Lung (tissue), 12 donors: ENCODE measurements around the gene SPIRE2. TPM values are rescaled to one million over a fixed set of nuclear protein-coding genes. Genes with fewer than 3 reads are reported as not detected.

Experiments
- ATAC-seq: fragments of 200-7000 bp; cut with Tn5 transposase; one replicate; pipeline ENCODE4 v1.9.1; 2020; ENCODE audit warnings: moderate number of reproducible peaks; ENCODE audit not compliant: insufficient read depth, low FRiP score
- DNase-seq, 3 donors: peaks; one replicate each; pipeline ENCODE4 v3.0.0-alpha.2; 2013 to 2017
- H3K27ac ChIP-seq, 2 donors: one replicate each; pipeline ENCODE4 v1.5.1; 2013; ENCODE audit warnings: mild to moderate bottlenecking in 2 of 2, moderate library complexity in 2 of 2, control low read depth in 1 of 2, inconsistent platforms in 1 of 2, low read depth in 1 of 2, low read length in 1 of 2
- H3K27me3 ChIP-seq, 3 donors: one replicate each; pipeline ENCODE4 v1.5.1; 2013; ENCODE audit warnings: low read length in 2 of 3; ENCODE audit not compliant: control insufficient read depth in 3 of 3, insufficient read depth in 3 of 3
- H3K36me3 ChIP-seq, 4 donors: one replicate each; pipeline ENCODE4 v1.5.1; 2013; ENCODE audit warnings: low read length in 4 of 4, mild to moderate bottlenecking in 1 of 4, moderate library complexity in 1 of 4; ENCODE audit not compliant: control insufficient read depth in 4 of 4, insufficient read depth in 4 of 4
- H3K4me1 ChIP-seq, 5 donors: one replicate each; pipeline ENCODE4 v1.5.1; 2013; ENCODE audit warnings: low read length in 5 of 5, mild to moderate bottlenecking in 2 of 5, moderate library complexity in 1 of 5; ENCODE audit not compliant: control insufficient read depth in 5 of 5, insufficient read depth in 5 of 5
- H3K4me3 ChIP-seq: one replicate; pipeline ENCODE4 v1.5.1; 2013; ENCODE audit warnings: mild to moderate bottlenecking, control low read depth, moderate library complexity
- H3K9ac ChIP-seq, 2 donors: one replicate each; pipeline ENCODE4 v1.5.1; 2013; ENCODE audit warnings: low read length in 2 of 2, control low read depth in 1 of 2; ENCODE audit not compliant: insufficient read depth in 1 of 2
- H3K9me3 ChIP-seq, 4 donors: one replicate each; pipeline ENCODE4 v1.5.1; 2013; ENCODE audit warnings: low read length in 3 of 4, mild to moderate bottlenecking in 1 of 4, moderate library complexity in 1 of 4; ENCODE audit not compliant: control insufficient read depth in 4 of 4, insufficient read depth in 3 of 4
- WGBS, 2 donors: extraction: QIAGEN DNeasy Blood & Tissue Kit; methylation state at CpG; one replicate each; pipeline ENCODE4 v1.1.7; 2013; 5-methylcytosine and 5-hydroxymethylcytosine counted together
- polyA plus RNA-seq, 2 donors: library from polyadenylated mRNA; stranded (reverse); fragments of 200-250 nt; gene quantifications; one replicate each; pipeline ENCODE4 v1.2.1, GENCODE V29; 2013
- total RNA-seq, 2 donors: library from RNA; depleted of rRNA in 1 of 2; stranded (reverse); fragments of >200 nt in 1 of 2; gene quantifications; one replicate each; pipeline ENCODE4 v1.2.1, GENCODE V29; 2014 to 2021
- TF ChIP-seq, protein P1 (sequence below): IDR thresholded peaks from 2 replicates; pipeline ENCODE4 v1.5.1; 2012; ENCODE audit warnings: mild to moderate bottlenecking; ENCODE audit errors: control extremely low read depth, extremely low read depth
- donor health status: control.
- donor health status: control.
- donor health status: Bipolar disorder and iron deficiency.
- donor health status: healthy.
- donor health status: DM: yes; HTN: yes; CAD: no.

The SPIRE2 gene
- total and polyA plus RNA-seq, 4 donors = 3.3 to 12.0 (median 8.0) TPM

DNA sequence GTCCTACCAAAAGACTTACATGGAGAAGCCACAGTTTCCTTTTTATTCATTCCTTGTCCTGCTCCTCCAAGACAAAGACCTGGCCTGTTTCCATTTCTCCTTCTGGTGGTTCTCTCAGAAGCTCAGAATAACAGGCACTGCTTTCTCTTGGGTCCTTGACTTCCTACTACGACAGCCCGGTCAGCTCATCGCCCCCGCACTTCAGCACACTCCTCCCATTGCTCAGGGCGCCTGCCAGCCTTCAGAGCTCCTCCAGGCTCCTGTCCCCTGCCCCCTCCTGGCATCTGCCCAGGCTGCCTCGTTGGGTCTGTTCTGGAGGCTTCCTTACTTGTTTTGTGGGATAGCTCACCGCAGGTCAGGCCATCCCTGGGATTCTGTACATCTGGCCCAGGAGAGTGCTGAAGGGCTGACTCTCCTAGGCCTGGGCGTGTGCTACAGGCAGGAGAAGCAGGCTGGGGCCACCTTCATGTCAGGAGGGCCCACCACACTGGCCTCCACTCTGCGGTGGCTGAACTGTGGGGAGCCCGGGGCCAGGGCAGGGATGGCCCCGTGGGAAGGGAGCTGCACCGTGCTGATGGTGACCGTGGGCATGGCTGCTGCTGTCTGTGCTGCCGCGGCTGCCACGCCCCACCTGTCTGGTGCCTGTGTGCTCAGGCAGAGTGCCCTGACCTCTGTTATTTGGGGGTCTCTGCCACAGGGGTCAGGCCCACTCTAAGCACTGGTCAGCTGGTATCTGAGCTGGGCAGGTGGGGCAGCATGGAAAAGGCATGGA, 62.8 kb downstream of the SPIRE2 start:
- H3K4me3 ChIP-seq = no peak overlapping the region
- DNase-seq (no peak), ATAC-seq (no peak)
- no peak overlapping the region for H3K27ac ChIP-seq
- H3K9ac ChIP-seq = no peak overlapping the region
- no peaks in the 10 kb centered on the region for H3K4me1 ChIP-seq
- peaks cover 20 to 68% (median 30%) of the 10 kb centered on the region in 4 donors for H3K36me3 ChIP-seq
- TF ChIP-seq, protein P1, sequence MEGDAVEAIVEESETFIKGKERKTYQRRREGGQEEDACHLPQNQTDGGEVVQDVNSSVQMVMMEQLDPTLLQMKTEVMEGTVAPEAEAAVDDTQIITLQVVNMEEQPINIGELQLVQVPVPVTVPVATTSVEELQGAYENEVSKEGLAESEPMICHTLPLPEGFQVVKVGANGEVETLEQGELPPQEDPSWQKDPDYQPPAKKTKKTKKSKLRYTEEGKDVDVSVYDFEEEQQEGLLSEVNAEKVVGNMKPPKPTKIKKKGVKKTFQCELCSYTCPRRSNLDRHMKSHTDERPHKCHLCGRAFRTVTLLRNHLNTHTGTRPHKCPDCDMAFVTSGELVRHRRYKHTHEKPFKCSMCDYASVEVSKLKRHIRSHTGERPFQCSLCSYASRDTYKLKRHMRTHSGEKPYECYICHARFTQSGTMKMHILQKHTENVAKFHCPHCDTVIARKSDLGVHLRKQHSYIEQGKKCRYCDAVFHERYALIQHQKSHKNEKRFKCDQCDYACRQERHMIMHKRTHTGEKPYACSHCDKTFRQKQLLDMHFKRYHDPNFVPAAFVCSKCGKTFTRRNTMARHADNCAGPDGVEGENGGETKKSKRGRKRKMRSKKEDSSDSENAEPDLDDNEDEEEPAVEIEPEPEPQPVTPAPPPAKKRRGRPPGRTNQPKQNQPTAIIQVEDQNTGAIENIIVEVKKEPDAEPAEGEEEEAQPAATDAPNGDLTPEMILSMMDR = no peak
- H3K9me3 ChIP-seq = no peaks in the 10 kb centered on the region
- no peaks in the 10 kb centered on the region for H3K27me3 ChIP-seq
- 93 to 97% methylated on average over 16 of the region's 16 CpGs for whole genome bisulfite sequencing, 2 donors

DNA sequence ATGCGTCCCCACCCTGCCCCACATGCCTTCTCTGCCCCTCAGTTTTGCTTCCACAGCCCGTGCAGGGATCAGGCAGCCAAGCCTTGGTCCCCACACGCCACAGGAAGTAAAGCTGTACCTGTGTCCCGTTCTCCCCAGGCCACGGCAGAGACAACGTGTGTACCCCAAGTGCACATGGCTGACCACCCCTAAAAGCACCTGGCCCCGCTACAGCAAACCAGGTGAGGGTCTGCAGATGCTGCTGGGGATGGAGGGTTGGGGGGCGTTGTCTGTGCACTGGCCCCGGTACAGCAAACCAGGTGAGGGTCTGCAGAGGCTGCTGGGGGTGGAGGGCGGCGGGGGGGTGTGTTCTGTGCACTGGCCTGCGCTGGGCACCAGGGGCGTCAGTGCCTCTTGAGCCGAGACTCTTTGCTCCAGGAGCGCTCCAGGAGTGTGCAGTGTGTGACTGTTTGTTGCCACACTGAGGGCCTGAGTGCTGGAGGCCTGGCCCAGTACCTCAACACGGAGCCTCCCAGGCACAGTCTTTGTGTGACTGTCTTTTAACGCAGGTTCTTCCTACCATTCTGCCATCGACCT, 63.9 kb downstream of the SPIRE2 start:
- Histone ChIP-seq H3K27ac (no peak overlapping the region), H3K4me1 (no peaks in the 10 kb centered on the region), H3K9ac (no peak overlapping the region), H3K27me3 (no peaks in the 10 kb centered on the region), H3K4me3 (no peak overlapping the region), H3K9me3 (no peaks in the 10 kb centered on the region), H3K36me3 (peaks cover 17 to 70% (median 28%) of the 10 kb centered on the region in 4 donors)
- no peak for ATAC-seq
- WGBS, 2 donors = 95 to 96% methylated on average over 18 of the region's 18 CpGs
- no peak for DNase-seq
- TF ChIP-seq, protein P1 = no peak

DNA sequence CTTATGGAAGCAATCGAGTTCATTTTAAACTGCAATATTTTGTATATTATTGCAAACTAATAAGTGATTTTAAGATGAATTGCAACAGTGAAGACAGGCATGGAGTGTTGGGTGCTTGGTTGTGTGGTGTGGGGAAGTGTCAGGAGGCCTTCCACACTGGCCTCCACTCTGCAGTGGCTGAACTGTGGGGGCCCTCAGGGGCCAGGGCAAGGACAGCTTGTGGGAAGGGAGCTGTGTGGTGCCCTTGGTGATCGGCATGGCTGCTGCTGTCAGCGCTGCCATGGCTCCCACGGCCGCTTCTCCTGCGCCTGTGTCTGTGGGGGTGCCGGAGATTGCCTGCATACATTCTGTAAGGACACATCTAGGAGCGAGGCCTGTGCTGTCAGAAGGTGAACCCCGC, 64.4 kb downstream of the SPIRE2 start:
- 97 to 99% methylated on average over 9 of the region's 9 CpGs for WGBS, 2 donors
- TF ChIP-seq, protein P1 = no peak
- Histone ChIP-seq H3K4me1 (no peaks in the 10 kb centered on the region), H3K27me3 (no peaks in the 10 kb centered on the region), H3K9ac (no peak overlapping the region), H3K36me3 (peaks cover 15 to 68% (median 25%) of the 10 kb centered on the region in 4 donors), H3K27ac (no peak overlapping the region), H3K4me3 (no peak overlapping the region), H3K9me3 (no peaks in the 10 kb centered on the region)
- DNase-seq = no peak
- ATAC-seq = no peak
